Measurements from ENCODE around the gene ZNF224. TPM values are rescaled to one million over a fixed set of nuclear protein-coding genes. Genes with fewer than 3 reads are reported as not detected.

ZNF224 gene
- total RNA-seq, 1 donor from 2014 or later = 30.2 TPM

- Mint-ChIP-seq H3K36me3 (ENCODE audit: unreplicated experiment) (peaks cover 56% of the 10 kb centered on the region), H3K4me3 (ENCODE audit: unreplicated experiment) (no peak overlapping the region), H3K27me3 (ENCODE audit: unreplicated experiment) (no peaks in the 10 kb centered on the region), H3K27ac (ENCODE audit: unreplicated experiment) (no peak overlapping the region), H3K4me1 (ENCODE audit: unreplicated experiment) (no peaks in the 10 kb centered on the region), H3K9me3 (ENCODE audit: unreplicated experiment) (peaks cover 40% of the 10 kb centered on the region)
- DNase-seq (ENCODE audit: extremely low spot score, unreplicated experiment) = no peak
- TF ChIP-seq, protein P1, sequence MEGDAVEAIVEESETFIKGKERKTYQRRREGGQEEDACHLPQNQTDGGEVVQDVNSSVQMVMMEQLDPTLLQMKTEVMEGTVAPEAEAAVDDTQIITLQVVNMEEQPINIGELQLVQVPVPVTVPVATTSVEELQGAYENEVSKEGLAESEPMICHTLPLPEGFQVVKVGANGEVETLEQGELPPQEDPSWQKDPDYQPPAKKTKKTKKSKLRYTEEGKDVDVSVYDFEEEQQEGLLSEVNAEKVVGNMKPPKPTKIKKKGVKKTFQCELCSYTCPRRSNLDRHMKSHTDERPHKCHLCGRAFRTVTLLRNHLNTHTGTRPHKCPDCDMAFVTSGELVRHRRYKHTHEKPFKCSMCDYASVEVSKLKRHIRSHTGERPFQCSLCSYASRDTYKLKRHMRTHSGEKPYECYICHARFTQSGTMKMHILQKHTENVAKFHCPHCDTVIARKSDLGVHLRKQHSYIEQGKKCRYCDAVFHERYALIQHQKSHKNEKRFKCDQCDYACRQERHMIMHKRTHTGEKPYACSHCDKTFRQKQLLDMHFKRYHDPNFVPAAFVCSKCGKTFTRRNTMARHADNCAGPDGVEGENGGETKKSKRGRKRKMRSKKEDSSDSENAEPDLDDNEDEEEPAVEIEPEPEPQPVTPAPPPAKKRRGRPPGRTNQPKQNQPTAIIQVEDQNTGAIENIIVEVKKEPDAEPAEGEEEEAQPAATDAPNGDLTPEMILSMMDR (IDR thresholded peaks at IDR 0.05) = no peak
Observed at GRCh38 chr19:44156475-44156874, 62.3 kb downstream of the ZNF224 start.

Other genes starting within 250 kb of the ZNF224 start
- gene ZNF404, start 210.4 kb upstream of the ZNF224 start, total RNA-seq = 6.5 and 6.6 TPM in 2 replicates
- 19.9 and 20.6 TPM in 2 replicates for gene ZNF45, start 159.1 kb upstream of the ZNF224 start, total RNA-seq
- gene ZNF221, start 143.1 kb upstream of the ZNF224 start, total RNA-seq = 9.2 and 11.4 TPM in 2 replicates
- gene ZNF155, start 110.2 kb upstream of the ZNF224 start, total RNA-seq = 8.1 and 8.9 TPM in 2 replicates
- 4.1 and 5.3 TPM in 2 replicates for gene ZNF230, start 91.4 kb upstream of the ZNF224 start, total RNA-seq
- 6.1 and 6.5 TPM in 2 replicates for gene ZNF222, start 69.0 kb upstream of the ZNF224 start, total RNA-seq
- gene ZNF223, start 42.3 kb upstream of the ZNF224 start, total RNA-seq = 5.3 and 8.5 TPM in 2 replicates
- gene ZNF284, start 22.2 kb upstream of the ZNF224 start, total RNA-seq = 3.8 and 4.9 TPM in 2 replicates
- gene ZNF225, start 19.0 kb downstream of the ZNF224 start, total RNA-seq = 6.1 and 7.9 TPM in 2 replicates
- gene ZNF234, start 47.2 kb downstream of the ZNF224 start, total RNA-seq = 17.4 and 19.3 TPM in 2 replicates
- gene ZNF226, start 70.7 kb downstream of the ZNF224 start, total RNA-seq = 28.8 TPM in 2 replicates
- 22.6 and 30.7 TPM in 2 replicates for gene ZNF227, start 118.2 kb downstream of the ZNF224 start, total RNA-seq
- 1.6 and 2.5 TPM in 2 replicates for gene ZNF233, start 165.5 kb downstream of the ZNF224 start, total RNA-seq
- gene ZNF235, start 210.7 kb downstream of the ZNF224 start, total RNA-seq = 8.9 and 9.7 TPM in 2 replicates